Heart right ventricle (tissue), 16 donors: ENCODE data around the gene MAPK7. TPM values are rescaled to one million over a fixed set of nuclear protein-coding genes. Genes with fewer than 3 reads are reported as not detected.

Experiments
- ATAC-seq, 8 donors: fragments of 200-7000 bp; cut with Tn5 transposase; one replicate each; pipeline ENCODE4 v1.9.1; 2020; ENCODE audit warnings: mild to moderate bottlenecking in 8 of 8, moderate library complexity in 8 of 8, moderate number of reproducible peaks in 1 of 8
- DNase-seq, 2 donors: peaks; one replicate each; pipeline ENCODE4 v3.0.0-alpha.2; 2020
- H3K27ac ChIP-seq, 10 donors: fragments of 200-600 bp; sonication (generic) in 2 of 10; one replicate each; pipeline versions ENCODE4 v1.5.0 to v1.8.0; 2020 to 2022; ENCODE audit warnings: mild to moderate bottlenecking in 3 of 10
- H3K27me3 ChIP-seq, 7 donors: fragments of 200-600 bp; one replicate each; pipeline ENCODE4 v1.8.0; 2021 to 2022; ENCODE audit warnings: mild to moderate bottlenecking in 2 of 7
- H3K36me3 ChIP-seq, 9 donors: fragments of 200-600 bp; sonication (generic) in 1 of 9; one replicate each; pipeline versions ENCODE4 v1.5.0 to v1.8.0; 2020 to 2022; ENCODE audit warnings: mild to moderate bottlenecking in 2 of 9
- H3K4me1 ChIP-seq, 9 donors: fragments of 200-600 bp; sonication (generic) in 1 of 9; one replicate each; pipeline versions ENCODE4 v1.5.0 to v1.8.0; 2020 to 2022; ENCODE audit warnings: mild to moderate bottlenecking in 4 of 9
- H3K4me3 ChIP-seq, 10 donors: fragments of 200-600 bp; sonication (generic) in 2 of 10; one replicate each; pipeline versions ENCODE4 v1.5.0 to v1.8.0; 2020 to 2022; ENCODE audit warnings: mild to moderate bottlenecking in 7 of 10, moderate library complexity in 2 of 10
- H3K9me3 ChIP-seq, 11 donors: fragments of 200-600 bp in 10 of 11; sonication (generic) in 2 of 11; one replicate each; pipeline versions ENCODE4 v1.5.0 to v1.8.0; 2013 to 2022; ENCODE audit warnings: mild to moderate bottlenecking in 2 of 11, control low read depth in 1 of 11, moderate library complexity in 1 of 11
- CTCF ChIP-seq, 9 donors: fragments of 200-600 bp; sonication (generic) in 2 of 9; IDR thresholded peaks; one replicate each; pipeline versions ENCODE4 v1.5.0 to v1.8.0; 2021 to 2022; ENCODE audit warnings: antibody characterized with exemption in 9 of 9, mild to moderate bottlenecking in 5 of 9, moderate library complexity in 1 of 9
- WGBS, 2 donors: extraction: QIAGEN DNeasy Blood & Tissue Kit; methylation state at CpG; one replicate each; pipeline ENCODE4 v1.1.7; 2013; ENCODE audit warnings: inconsistent platforms in 1 of 2; 5-methylcytosine and 5-hydroxymethylcytosine counted together
- intact Hi-C, 10 donors: fragments of 100-400 bp; cut with DNase I; formaldehyde crosslinking; loops; one replicate each; pipeline versions ENCODE4 v1.11.1 to v1.14.2; 2022
- polyA plus RNA-seq, 2 donors: library from polyadenylated mRNA; stranded (reverse); fragments of 200-250 nt; gene quantifications; one replicate each; pipeline ENCODE4 v1.2.3, GENCODE V29; 2013
- total RNA-seq, 10 donors: library from RNA; stranded (reverse); fragmentation: NEBNext Ultra II Directional in 3 of 10; extraction: Animal tissue kit (Norgen Biotek cat#: 25700) in 3 of 10; gene quantifications; one replicate each; pipeline versions ENCODE4 v1.2.1 to v1.2.4, GENCODE V29; 2021 to 2023
- donor health status: Arrhythmogenic right ventricular cardiomyopathy.
- donor health status: ischemic (EF 13 %, LVEDD 7.1; RV severe dilation, severe dysfunction).
- donor health status: healthy with polysubstance abuse.
- donor health status: DM: no; HTN: yes; CAD: no.
- donor health status: DM: no; HTN: no; CAD: no.
- donor health status: ischemic (EF 25% LVEDD 6.9; RV normal size, moderate dysfunction).
- donor health status: ischemic (EF 25% LVEDD 5.7; RV mildly dilated, moderate dysfunction).
- donor health status: healthy.
- donor health status: DM: yes; HTN: yes; CAD: no.
- donor health status: Ischemic cardiomyopathy.
- donor health status: ischemic (EF 35%, LVEDD 5.7; RV mildly dilated, moderate dysfunction).
- donor health status: nonischemic (EF 11% LVEDD 7.7; RV severe dilation, severe dysfunction).
- donor health status: DM: yes; HTN: yes; CAD: no.
- donor health status: PGD.
- donor health status: ischemic (EF 29% LVEDD 5.4; RV normal size, mild dysfunction).
- donor health status: nonischemic (EF 23%, LVEDD 6.1; RV moderate dilation, normal function).

The MAPK7 gene
- total and polyA plus RNA-seq, 12 donors = 7.3 to 16.6 (median 11.4) TPM

- DNase-seq (peak in 1 of 2 donors; percentile 39), ATAC-seq (peak in 7 of 8 donors; percentile 29 to 54 (median 44))
- 25 to 27% methylated on average over 23 of the region's 23 CpGs for WGBS, 2 donors
- H3K36me3 ChIP-seq = no peaks in the 10 kb centered on the region
- TF ChIP-seq CTCF (IDR thresholded peaks at IDR 0.05) = peak in 2 of 9 donors; percentile 9 to 28
- no peaks in the 10 kb centered on the region for H3K9me3 ChIP-seq
- H3K27me3 ChIP-seq = peaks cover 0 to 6% (median 0%) of the 10 kb centered on the region in 7 donors
- peak within 1 kb of the TSS in 2 of 10 donors; percentile 9 to 12 for H3K27ac ChIP-seq
- peak within 1 kb of the TSS in 9 of 10 donors; percentile 9 to 45 (median 39) for H3K4me3 ChIP-seq
- intact Hi-C loops = no loop called here
- peaks cover 0 to 15% (median 0%) of the 10 kb centered on the region in 9 donors for H3K4me1 ChIP-seq
Observed at GRCh38 chr17:19410875-19411620, 32.8 kb downstream of the MAPK7 start, which contains the start of gene RNF112. RNF112 (plus strand) TSS chr17:19411232; CDS start chr17:19411409, 177 bp downstream.

- intact Hi-C loops = no loop called here
- WGBS, 2 donors = 61 to 80% methylated on average over 9 of the region's 9 CpGs
- peak in 1 of 8 donors; percentile 18 for ATAC-seq
Observed at GRCh38 chr17:19411631-19412030, 33.3 kb downstream of the MAPK7 start.

GRCh38 chr17:19412510-19412909, 34.2 kb downstream of the MAPK7 start:
- no peak overlapping the region for H3K27ac ChIP-seq
- 97% methylated on average over 16 of the region's 16 CpGs for WGBS, 2 donors
- H3K36me3 ChIP-seq = no peaks in the 10 kb centered on the region
- peaks cover 0 to 15% (median 0%) of the 10 kb centered on the region in 9 donors for H3K4me1 ChIP-seq
- peaks cover 0 to 6% (median 0%) of the 10 kb centered on the region in 7 donors for H3K27me3 ChIP-seq
- TF ChIP-seq CTCF (IDR thresholded peaks at IDR 0.05) = no peak
- H3K9me3 ChIP-seq = no peaks in the 10 kb centered on the region
- ATAC-seq (no peak), DNase-seq (no peak)
- intact Hi-C loops = no loop called here
- H3K4me3 ChIP-seq = no peak overlapping the region

More at GRCh38 chr17:19411631-19412030, 33.3 kb downstream of the MAPK7 start:
- peak overlapping the region in 2 of 10 donors; percentile 9 to 12 for H3K27ac ChIP-seq
- peaks cover 0 to 15% (median 0%) of the 10 kb centered on the region in 9 donors for H3K4me1 ChIP-seq
- H3K4me3 ChIP-seq = peak overlapping the region in 8 of 10 donors; percentile 19 to 45 (median 40)
- no peak for TF ChIP-seq CTCF (IDR thresholded peaks at IDR 0.05)
- no peaks in the 10 kb centered on the region for H3K9me3 ChIP-seq
- H3K27me3 ChIP-seq = peaks cover 0 to 6% (median 0%) of the 10 kb centered on the region in 7 donors
- no peak for DNase-seq
- no peaks in the 10 kb centered on the region for H3K36me3 ChIP-seq

- intact Hi-C loops = no loop called here
- WGBS, 2 donors = 91 to 95% methylated on average over 12 of the region's 12 CpGs
- no peak for DNase-seq
- Histone ChIP-seq H3K27me3 (peaks cover 0 to 6% (median 0%) of the 10 kb centered on the region in 7 donors), H3K36me3 (no peaks in the 10 kb centered on the region), H3K4me1 (peaks cover 0 to 15% (median 0%) of the 10 kb centered on the region in 9 donors), H3K4me3 (no peak overlapping the region), H3K27ac (no peak overlapping the region), H3K9me3 (no peaks in the 10 kb centered on the region)
- ATAC-seq = no peak
- TF ChIP-seq CTCF (IDR thresholded peaks at IDR 0.05) = no peak
Observed at GRCh38 chr17:19412984-19413383, 34.7 kb downstream of the MAPK7 start.
